DLD1 (cell line): ENCODE measurements around the gene LMO7.

ENCODE experiments used
- in situ Hi-C: cut with HindIII; loops from 2 replicates; pipeline ENCODE4 v1.10.0; 2017; ENCODE audit warnings: low sequenced_read_pairs

The LMO7 gene

GRCh38 chr13:75875450-75875849 lies 239.3 kb downstream of the LMO7 start:
- in situ Hi-C loops: no loop called here

DNA sequence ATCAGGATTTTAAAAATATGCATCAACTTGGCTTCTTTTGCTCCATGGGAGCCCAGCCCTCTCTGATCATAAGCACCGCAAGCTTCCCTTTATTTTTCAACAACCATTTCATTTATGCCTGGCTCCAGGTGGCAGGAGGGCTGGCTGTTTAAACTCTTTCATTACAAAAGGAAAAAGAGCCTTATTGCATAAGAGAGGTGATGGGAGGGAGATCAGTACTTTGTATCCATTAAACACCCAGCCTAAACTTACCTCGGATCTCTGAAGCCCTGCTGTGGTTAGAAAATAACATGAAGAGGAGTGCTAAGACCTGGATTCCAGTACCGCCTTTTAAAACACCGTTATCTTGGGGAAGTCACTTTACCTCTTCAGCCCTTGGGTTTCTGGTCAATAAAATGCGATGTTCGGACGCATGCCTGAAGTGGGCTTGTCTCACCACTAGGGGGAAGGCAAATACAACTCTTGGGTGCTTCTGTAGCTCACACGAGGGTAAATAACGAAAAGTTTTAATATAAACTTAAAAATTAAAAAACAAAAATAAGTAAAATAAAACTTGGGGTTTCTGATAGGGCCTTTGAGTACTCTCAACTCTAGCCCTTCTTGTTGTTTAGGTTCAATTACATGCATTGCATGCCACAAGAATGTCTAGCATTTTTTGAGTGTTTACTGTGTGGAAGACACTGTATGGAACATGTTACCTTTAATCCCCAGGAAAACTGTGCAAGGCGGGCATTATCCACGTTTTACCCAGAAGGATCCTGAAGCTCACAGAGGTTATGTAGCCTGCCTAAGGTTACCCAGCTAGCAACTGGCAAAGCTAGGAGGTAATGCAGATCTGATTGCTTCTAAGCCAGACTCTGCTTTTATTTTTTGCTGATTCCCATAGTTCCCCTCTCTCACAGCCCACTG lies 240.3 kb downstream of the LMO7 start:
- in situ Hi-C loops: no loop called here

- in situ Hi-C loops: no loop called here
These were observed 240.9 kb downstream of the LMO7 start for GRCh38 chr13:75877071-75877470.

DNA sequence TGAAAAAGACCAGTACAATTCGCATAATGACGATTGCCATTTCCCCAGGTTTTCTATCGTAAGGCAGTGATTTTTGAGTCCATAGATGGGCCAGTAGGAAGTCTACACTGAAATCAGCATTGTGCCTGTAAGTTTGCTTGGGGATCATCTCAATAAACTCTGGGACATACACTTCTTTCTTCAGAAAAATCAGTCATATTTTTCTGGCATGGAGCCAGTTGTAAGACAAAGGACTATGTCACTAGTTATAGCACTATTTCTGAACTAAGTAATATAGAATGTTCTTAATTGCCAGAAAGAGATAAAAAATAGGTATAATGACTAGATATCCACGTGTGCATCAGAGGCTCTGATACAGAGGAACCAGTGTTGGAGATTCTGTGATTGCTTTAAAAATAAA lies 243.5 kb downstream of the LMO7 start:
- in situ Hi-C loops: no loop called here

GRCh38 chr13:75881109-75881775 lies 245.1 kb downstream of the LMO7 start:
- in situ Hi-C loops: no loop called here

GRCh38 chr13:75882261-75882660 lies 246.1 kb downstream of the LMO7 start:
- in situ Hi-C loops: no loop called here

DNA sequence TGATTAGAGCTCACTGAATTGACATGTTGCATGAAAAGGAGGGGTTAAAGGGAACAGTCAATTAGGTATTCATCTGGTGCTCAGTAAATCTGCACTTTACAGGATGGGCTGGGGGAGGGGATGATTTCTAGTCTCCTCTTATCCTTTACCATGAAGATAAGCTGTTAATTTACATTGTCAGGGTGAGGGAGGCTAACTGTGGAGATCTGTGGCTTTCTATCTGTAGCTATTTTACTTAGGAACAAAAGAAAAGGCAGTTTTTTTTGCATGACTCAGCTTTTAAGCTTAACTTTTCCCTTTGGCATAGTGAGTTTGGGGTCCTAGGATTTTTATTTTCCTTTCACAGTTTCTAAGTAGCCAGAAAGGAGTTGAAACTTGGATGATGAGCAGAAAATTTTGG lies 253.3 kb downstream of the LMO7 start:
- in situ Hi-C loops: no loop called here

- in situ Hi-C loops: no loop called here
These were observed 259.0 kb downstream of the LMO7 start for GRCh38 chr13:75895168-75895567.

DNA sequence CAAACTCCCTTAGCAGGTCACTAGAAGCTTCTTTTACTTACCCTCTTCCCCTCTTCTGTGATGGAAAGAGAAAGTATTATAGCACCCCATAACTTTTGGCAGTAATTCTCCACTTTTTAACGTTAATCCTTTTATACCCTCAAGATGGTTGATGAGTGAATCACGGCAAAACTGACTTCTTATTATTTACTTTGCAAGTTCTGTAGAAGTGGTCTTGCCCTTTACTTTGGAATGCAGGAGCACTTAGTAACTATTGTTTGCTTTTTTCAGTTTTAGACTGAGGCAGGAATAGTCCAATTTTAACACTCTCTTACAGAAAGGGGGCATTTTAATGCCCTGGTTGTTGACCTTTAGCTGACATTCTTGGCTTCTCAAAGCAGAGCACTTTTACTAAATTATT lies 260.1 kb downstream of the LMO7 start:
- in situ Hi-C loops: no loop called here

GRCh38 chr13:75897386-75897785 lies 261.3 kb downstream of the LMO7 start:
- in situ Hi-C loops: no loop called here

GRCh38 chr13:75901501-75901900 lies 265.4 kb downstream of the LMO7 start:
- in situ Hi-C loops: no loop called here

DNA sequence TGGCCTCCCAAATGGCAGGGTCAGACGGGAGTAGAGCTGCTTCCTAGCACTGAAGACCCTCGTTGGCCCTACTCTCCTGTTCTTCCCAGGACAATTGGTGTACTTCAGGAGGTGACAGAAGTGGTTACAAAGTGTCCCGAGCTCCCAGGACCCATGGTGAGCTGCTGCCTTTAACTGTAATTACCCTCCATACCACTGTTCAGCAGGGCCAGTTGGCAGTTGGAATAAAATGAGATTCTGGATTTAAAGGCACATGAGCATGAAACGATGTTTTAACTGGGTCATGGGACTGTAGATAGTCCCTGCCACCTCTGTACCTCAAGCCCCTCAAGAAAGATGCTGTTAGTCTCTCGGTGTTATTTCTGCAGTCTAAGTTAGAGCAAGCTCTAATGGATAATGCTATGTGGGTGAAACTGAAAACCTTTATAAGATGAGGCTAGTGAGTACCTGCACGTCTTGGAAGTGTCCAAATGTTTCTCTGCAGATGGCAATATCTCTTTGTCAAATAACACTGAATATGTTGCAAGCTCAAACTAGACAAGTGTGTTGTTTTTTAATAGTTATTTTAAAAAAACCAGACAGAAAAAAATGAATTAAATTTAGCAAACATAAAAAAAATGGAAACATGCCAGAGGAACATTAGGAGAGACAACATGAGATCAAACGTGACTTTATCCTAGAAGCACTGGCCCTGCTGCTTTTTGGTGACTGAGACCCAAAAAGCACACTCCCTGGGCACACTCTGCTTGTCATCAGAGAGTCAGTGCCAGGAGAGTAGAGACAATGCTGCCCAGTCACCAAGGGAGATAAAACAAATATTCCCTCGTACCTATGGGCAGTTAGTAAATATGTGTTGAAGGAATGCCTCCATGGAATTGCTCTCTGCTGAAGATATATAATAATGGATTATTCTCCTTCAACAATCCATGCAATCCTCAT lies 266.3 kb downstream of the LMO7 start:
- in situ Hi-C loops: no loop called here

- in situ Hi-C loops: no loop called here
These were observed 267.9 kb downstream of the LMO7 start for GRCh38 chr13:75904012-75904411.

DNA sequence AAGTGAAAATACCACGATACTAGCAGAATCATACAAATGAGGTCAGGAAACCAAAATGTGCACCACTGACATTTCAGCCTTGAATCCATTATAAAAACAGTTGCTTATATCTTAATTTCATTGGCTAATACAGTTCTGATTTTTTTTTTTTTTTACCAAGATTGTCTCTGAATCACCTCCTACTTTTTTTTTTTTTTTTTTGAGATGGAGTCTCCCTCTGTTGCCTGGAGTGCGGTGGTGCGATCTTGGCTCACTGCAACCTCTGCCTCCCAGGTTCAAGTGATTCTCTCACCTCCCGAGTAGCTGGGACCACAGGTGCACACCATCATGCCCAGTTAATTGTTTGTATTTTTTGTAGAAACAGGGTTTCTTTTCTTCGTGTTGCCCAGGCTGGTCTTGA lies 270.2 kb downstream of the LMO7 start:
- in situ Hi-C loops: no loop called here

DNA sequence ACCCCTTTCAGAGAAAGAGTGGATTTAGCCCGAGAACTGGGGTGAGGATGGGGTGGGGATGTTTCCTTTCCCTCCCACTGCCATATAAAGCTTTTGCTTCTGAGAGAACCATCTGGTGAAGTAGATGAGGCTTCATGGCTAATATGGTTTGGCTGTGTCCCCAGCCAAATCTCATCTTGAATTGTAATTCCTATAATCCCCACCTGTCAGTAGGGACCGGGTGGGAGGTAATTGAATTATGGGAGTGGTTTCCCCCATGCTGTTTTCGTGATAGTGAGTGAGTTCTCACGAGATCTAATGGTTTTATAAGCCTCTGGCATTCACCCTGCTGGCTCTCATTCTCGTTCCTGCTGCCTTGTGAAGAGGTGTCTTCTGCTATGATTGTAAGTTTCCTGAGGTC lies 270.9 kb downstream of the LMO7 start:
- in situ Hi-C loops: no loop called here

DNA sequence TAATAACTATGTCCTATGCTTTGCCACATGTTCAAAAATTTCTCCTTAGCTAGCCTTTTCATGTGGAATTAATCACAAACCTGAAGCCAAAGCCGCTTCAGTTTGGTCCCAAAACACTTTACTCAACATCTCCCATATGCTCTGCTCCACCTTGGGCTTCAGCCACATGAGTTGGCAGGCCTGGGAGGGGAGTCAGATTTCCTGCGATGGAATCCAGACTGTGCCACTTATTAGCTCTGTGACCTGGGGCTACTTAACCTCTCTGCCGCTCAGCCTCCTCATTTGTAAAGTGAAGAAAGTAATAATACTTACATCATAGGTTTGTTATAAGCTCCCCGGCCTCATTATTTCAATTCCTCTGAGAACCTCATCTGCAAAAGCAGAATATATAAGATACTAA lies 272.0 kb downstream of the LMO7 start:
- in situ Hi-C loops: no loop called here
